IPS-18a (cell line): ENCODE results near the gene TTC3.
"Not testable (repeated sequence)": the region's sequence is repeated elsewhere in the genome, so short reads cannot be mapped to it uniquely, and the experiment has no call there.

Source experiments
- H3K27ac ChIP-seq: one replicate; pipeline ENCODE4 v1.5.1; 2013; ENCODE audit warnings: low read length
- H3K27me3 ChIP-seq: one replicate; pipeline ENCODE4 v1.6.1; 2013; ENCODE audit warnings: mild to moderate bottlenecking, low read length; ENCODE audit not compliant: control insufficient read depth, insufficient read depth
- H3K36me3 ChIP-seq: one replicate; pipeline ENCODE4 v1.6.1; 2013; ENCODE audit warnings: low read depth, low read length; ENCODE audit not compliant: control insufficient read depth
- H3K4me1 ChIP-seq: one replicate; pipeline ENCODE4 v1.6.1; 2013; ENCODE audit warnings: low read depth, low read length; ENCODE audit not compliant: control insufficient read depth
- H3K4me3 ChIP-seq: one replicate; pipeline ENCODE4 v1.5.1; 2013; ENCODE audit warnings: low read length
- H3K9ac ChIP-seq: one replicate; pipeline ENCODE4 v1.6.1; 2013; ENCODE audit warnings: mild to moderate bottlenecking, low read length, moderate library complexity
- H3K9me3 ChIP-seq: one replicate; pipeline ENCODE4 v1.6.1; 2013; ENCODE audit warnings: low read depth, low read length; ENCODE audit not compliant: control insufficient read depth

TTC3 gene, protein sequence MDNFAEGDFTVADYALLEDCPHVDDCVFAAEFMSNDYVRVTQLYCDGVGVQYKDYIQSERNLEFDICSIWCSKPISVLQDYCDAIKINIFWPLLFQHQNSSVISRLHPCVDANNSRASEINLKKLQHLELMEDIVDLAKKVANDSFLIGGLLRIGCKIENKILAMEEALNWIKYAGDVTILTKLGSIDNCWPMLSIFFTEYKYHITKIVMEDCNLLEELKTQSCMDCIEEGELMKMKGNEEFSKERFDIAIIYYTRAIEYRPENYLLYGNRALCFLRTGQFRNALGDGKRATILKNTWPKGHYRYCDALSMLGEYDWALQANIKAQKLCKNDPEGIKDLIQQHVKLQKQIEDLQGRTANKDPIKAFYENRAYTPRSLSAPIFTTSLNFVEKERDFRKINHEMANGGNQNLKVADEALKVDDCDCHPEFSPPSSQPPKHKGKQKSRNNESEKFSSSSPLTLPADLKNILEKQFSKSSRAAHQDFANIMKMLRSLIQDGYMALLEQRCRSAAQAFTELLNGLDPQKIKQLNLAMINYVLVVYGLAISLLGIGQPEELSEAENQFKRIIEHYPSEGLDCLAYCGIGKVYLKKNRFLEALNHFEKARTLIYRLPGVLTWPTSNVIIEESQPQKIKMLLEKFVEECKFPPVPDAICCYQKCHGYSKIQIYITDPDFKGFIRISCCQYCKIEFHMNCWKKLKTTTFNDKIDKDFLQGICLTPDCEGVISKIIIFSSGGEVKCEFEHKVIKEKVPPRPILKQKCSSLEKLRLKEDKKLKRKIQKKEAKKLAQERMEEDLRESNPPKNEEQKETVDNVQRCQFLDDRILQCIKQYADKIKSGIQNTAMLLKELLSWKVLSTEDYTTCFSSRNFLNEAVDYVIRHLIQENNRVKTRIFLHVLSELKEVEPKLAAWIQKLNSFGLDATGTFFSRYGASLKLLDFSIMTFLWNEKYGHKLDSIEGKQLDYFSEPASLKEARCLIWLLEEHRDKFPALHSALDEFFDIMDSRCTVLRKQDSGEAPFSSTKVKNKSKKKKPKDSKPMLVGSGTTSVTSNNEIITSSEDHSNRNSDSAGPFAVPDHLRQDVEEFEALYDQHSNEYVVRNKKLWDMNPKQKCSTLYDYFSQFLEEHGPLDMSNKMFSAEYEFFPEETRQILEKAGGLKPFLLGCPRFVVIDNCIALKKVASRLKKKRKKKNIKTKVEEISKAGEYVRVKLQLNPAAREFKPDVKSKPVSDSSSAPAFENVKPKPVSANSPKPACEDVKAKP (N-terminal part only)

DNA sequence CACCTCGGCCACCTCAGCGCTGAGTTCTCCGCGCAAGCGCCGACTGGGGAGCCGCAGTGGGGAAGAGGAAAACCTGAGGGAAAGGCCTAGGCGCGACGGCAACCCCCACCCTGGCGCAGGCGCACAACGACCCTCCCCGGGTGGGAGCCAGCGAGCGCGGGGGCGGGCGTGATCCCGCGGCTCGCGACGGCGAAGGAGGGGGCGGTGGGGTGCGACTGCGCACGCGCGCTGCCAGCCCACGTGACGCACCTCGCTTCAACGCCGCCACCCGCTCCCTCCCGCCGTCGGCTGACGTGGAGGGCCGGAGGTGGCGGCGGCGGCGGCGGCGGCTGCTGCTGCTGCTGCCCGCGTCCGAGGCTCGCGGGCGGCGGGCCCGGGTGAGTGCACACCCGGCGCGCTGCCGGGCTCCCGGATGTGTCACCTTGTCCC, at the start of gene TTC3, which contains the start of gene PIGP:
Gene TTC3, plus strand, starts transcription at position 267 of the 429 bp plus-strand sequence. CDS start 14,004 bp downstream, outside the sequence.
Gene PIGP, minus strand, starts transcription at position 84 of the 429 bp plus-strand sequence. CDS start 556 bp downstream, outside the sequence.
- peak within 1 kb of the TSS; percentile 63 for H3K9ac ChIP-seq
- peak within 1 kb of the TSS; percentile 56 for H3K4me3 ChIP-seq
- peaks cover 11% of the 10 kb centered on the region for H3K4me1 ChIP-seq
- H3K27me3 ChIP-seq: peaks cover 27% of the 10 kb centered on the region
- no peaks in the 10 kb centered on the region for H3K9me3 ChIP-seq
- peak within 1 kb of the TSS; percentile 82 for H3K27ac ChIP-seq
- H3K36me3 ChIP-seq: peaks cover 5% of the 10 kb centered on the region

DNA sequence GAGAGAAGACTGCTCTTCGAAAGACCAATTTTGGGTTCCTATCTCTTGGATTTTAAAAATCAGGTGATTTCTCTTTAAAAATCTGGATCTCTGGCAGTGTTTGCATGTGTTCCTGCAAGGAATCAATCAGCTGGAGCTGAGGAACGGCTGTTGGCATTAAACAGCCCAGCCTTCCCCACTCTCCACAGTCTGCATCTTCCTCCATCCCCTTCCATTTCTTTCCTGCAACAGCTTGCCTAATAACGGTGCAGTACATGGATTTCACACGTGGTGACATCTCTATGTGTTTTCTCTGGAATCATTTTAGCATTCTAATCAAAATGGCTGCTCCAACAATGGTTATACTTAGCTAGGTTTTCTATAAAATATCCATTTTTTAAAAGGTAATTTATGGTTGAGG, 46.6 kb upstream of the TTC3 start:
- Histone ChIP-seq H3K27me3 (no peaks in the 10 kb centered on the region), H3K4me1 (no peaks in the 10 kb centered on the region), H3K9me3 (no peaks in the 10 kb centered on the region), H3K36me3 (no peaks in the 10 kb centered on the region), H3K27ac (no peak overlapping the region), H3K4me3 (no peak overlapping the region), H3K9ac (no peak overlapping the region)

DNA sequence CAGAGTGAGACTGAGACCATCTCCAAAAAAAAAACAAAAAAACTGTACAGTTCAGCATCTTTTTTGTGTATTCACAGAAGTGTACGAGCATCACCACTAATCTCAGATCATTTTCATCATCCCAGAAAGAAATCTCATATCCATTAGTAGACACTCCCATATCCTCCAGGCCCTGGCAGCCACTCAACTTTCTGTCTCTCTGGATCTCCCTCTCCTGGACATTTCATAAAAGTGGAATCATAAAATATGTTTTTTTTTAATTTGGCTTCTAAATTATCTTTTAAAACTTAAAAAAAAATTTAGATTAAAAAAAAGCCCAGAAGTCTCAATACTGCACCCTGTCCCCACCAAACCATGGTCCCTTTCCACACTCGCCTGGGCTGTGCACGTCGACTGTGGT, 44.5 kb upstream of the TTC3 start:
- H3K9ac ChIP-seq: no peak overlapping the region
- no peaks in the 10 kb centered on the region for H3K9me3 ChIP-seq
- no peaks in the 10 kb centered on the region for H3K27me3 ChIP-seq
- no peak overlapping the region for H3K27ac ChIP-seq
- no peak overlapping the region for H3K4me3 ChIP-seq
- H3K4me1 ChIP-seq: no peaks in the 10 kb centered on the region
- H3K36me3 ChIP-seq: no peaks in the 10 kb centered on the region

DNA sequence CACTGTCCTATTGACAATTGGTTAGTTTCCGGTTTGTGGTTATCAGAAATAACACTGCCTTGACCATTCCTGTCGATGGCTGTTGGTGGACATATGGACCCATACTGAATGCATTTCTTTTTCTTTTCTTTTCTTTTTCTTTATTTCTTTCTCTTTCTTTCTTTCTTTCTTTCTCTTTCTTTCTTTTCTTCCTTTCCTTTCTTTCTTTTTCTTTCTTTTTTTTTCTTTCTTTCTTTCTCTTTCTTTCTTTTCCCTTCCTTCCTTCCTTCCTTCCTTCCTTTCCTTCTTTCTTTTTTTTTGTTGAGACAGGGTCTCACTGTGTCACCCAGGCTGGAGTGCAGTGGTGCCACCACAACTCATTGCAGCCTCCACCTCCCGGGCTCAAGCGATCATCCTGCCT, 42.2 kb upstream of the TTC3 start:
- H3K9me3 ChIP-seq: no peaks in the 10 kb centered on the region
- H3K27me3 ChIP-seq: no peaks in the 10 kb centered on the region
- H3K4me3 ChIP-seq: no peak overlapping the region
- H3K9ac ChIP-seq: no peak overlapping the region
- H3K36me3 ChIP-seq: no peaks in the 10 kb centered on the region
- H3K4me1 ChIP-seq: no peaks in the 10 kb centered on the region
- H3K27ac ChIP-seq: no peak overlapping the region

DNA sequence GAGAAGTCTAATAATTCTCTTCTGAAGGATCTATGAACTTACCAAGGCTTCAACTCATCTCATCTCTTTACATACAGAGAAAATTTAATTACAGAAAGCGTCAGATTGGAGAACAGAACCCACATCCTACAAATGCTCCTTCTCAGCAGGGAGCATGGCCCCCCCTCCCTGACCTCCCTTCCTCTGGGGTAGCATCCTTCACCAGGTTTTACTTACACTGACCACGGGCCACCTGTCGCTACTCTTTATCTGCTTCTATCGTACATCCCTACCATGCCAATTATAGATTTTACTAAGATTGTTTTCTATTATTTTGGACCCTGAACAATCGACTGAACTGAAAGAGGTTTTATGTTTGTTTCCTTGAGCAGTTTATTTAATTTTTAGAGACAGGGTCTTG, 40.8 kb upstream of the TTC3 start:
- H3K27ac ChIP-seq: no peak overlapping the region

DNA sequence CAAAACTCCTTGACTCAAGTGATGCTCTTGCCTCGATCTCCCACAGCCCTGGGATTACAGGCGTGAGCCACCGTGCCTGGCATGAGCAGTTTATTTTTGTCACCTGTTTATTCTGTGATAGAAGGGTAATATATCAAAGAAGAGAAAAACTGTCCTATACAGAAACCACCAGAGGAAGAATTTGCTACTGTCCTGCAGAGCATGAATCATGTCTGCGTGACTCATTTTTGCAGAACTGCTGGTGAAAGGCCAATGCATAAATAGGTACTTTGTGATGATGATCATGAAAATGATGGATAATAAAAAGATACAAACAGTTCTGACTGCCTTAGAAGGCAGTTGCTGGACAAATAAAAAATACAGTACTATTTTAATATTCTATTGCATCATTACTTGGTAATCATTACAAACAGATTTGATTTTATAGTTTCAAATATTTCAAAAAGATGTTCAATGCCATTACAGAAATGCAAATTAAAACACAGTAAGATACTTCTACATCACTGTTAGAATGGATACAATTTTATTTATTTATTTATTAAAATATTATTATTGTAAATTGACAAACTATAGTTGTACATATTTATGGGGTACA, 40.1 kb upstream of the TTC3 start:
- Histone ChIP-seq H3K36me3 (no peaks in the 10 kb centered on the region), H3K9me3 (no peaks in the 10 kb centered on the region), H3K27me3 (peaks cover 10% of the 10 kb centered on the region), H3K27ac (no peak overlapping the region), H3K4me3 (no peak overlapping the region), H3K4me1 (no peaks in the 10 kb centered on the region), H3K9ac (no peak overlapping the region)

More for the DNA sequence above, 40.8 kb upstream of the TTC3 start:
- Histone ChIP-seq H3K27me3 (peaks cover 3% of the 10 kb centered on the region), H3K36me3 (no peaks in the 10 kb centered on the region), H3K9ac (no peak overlapping the region), H3K4me3 (no peak overlapping the region), H3K9me3 (no peaks in the 10 kb centered on the region), H3K4me1 (no peaks in the 10 kb centered on the region)

DNA sequence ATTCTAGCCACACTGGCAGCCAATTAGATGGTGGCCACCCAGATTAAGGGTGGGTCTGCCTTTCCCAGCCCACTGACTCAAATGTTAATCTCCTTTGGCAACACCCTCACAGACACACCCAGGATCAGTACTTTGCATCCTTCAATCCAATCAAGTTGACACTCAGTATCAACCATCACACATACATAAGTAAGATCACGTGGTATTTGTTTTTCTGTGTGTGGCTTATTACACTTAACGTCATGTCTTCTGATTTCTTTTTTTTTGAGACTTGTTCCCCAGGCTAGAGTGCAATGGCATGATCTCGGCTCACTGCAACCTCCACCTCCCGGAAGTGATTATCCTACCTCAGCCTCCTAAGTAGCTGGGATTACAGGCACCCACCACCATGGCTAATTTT, 38.7 kb upstream of the TTC3 start:
- not testable (repeated sequence) for H3K9ac ChIP-seq, H3K27ac ChIP-seq, H3K4me3 ChIP-seq, H3K4me1 ChIP-seq, H3K9me3 ChIP-seq, H3K36me3 ChIP-seq
- H3K27me3 ChIP-seq: peaks cover 23% of the 10 kb centered on the region

DNA sequence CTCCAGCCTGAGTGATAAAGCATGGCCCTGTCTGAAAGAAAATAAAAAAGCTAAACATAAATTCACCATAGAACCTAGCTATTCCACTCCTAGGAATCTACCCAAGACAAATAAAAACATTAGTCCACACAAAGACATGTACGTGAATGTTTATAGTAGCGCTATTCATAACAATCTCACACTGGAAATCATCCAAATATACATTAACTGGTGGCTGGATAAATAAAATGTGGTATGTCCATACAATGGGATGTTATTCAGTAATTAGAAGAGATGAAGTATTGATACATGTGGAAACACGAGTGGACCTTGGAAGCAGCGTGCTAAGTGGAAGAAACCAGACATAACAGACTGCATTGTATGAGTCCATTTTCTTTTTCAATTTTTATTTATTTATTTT, 36.9 kb upstream of the TTC3 start:
- peaks cover 3% of the 10 kb centered on the region for H3K4me1 ChIP-seq

DNA sequence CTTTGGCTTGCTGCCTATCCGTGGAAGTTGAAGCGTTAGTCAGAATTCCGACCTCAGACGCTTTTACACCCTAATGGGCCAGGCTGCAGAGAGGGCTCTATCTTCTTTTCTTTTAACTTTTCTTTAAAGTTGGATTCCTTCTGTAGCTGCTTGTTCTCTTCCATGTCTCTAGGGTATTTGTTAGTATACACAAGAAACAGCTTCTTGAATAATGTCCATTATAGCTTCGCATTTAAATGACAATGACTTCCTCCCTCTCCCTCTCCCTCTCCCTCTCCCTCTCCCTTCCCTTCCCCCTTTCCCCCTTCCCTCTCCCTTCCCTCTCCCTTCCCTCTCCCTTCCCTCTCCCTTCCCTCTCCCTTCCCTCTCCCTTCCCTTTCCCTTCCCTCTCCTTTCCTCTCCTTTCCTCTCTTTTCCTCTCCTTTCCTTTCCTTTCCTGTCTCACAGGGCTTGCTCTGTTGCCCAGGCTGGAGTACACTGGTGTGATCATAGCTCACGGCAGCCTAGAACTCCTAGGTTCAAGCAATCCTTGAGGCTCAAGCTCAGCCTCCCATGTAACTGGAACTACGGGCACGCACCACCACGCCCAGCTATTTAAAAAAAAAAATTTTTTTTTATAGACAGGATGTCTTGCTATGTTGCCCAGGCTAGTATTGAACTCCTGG, 33.5 kb upstream of the TTC3 start:
- no peaks in the 10 kb centered on the region for H3K36me3 ChIP-seq

More for the DNA sequence above, 36.9 kb upstream of the TTC3 start:
- H3K9me3 ChIP-seq: no peaks in the 10 kb centered on the region
- H3K27me3 ChIP-seq: peaks cover 38% of the 10 kb centered on the region
- H3K9ac ChIP-seq: no peak overlapping the region
- H3K36me3 ChIP-seq: no peaks in the 10 kb centered on the region
- no peak overlapping the region for H3K27ac ChIP-seq
- no peak overlapping the region for H3K4me3 ChIP-seq

DNA sequence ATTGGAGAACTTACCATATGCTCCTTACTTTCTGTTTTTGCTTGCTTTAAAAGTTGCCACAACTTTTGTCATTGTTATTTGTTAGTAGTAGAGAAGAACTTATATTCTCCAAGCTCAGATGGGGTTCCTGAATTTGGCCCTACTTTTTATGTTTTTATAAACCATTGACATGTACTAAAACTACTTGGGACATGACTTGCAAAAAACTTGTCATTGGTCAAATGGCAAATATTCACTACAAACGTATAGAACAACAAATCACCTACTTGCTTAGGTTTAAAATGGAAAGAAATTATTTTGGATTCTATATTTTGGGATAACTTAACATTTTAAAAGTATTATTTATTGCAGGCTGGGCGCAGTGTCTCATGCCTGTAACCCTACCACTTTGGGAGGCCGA, 32.8 kb upstream of the TTC3 start:
- Histone ChIP-seq H3K9me3 (no peaks in the 10 kb centered on the region), H3K4me3 (no peak overlapping the region), H3K4me1 (peaks cover 3% of the 10 kb centered on the region), H3K36me3 (no peaks in the 10 kb centered on the region), H3K27ac (no peak overlapping the region), H3K27me3 (peaks cover 51% of the 10 kb centered on the region), H3K9ac (no peak overlapping the region)

More for the DNA sequence above, 33.5 kb upstream of the TTC3 start:
- no peak overlapping the region for H3K27ac ChIP-seq
- no peaks in the 10 kb centered on the region for H3K9me3 ChIP-seq
- peaks cover 49% of the 10 kb centered on the region for H3K27me3 ChIP-seq
- no peak overlapping the region for H3K4me3 ChIP-seq
- peaks cover 3% of the 10 kb centered on the region for H3K4me1 ChIP-seq
- H3K9ac ChIP-seq: no peak overlapping the region
